Common myeloid progenitor, CD34-positive (primary cell): Measurements from ENCODE around the gene CBFA2T3.

Experiments
- CTCF ChIA-PET: fragments of 350-600 bp; sonication (Branson Sonifier 250); formaldehyde crosslinking; loops from one replicate; lab custom pipeline; 2021; ENCODE audit warnings: antibody characterized with exemption; lab: Charles Lee
- POLR2A ChIA-PET: fragments of 350-600 bp; sonication (Branson Sonifier 250); formaldehyde crosslinking; loops from one replicate; lab custom pipeline; 2021; ENCODE audit warnings: antibody characterized with exemption; lab: Charles Lee
- DNase-seq, 3 donors: peaks; one replicate each; pipeline versions ENCODE4 v3.0.0 to v3.0.0-alpha.2; 2013
- H3K27ac ChIP-seq, 2 experiments: 1 replicate in 1 of 2; 2 replicates in 1 of 2; pipeline ENCODE4 v1.7.0; 2013; ENCODE audit warnings: inconsistent platforms in 2 of 2, low read length in 2 of 2, mild to moderate bottlenecking in 2 of 2, low read depth in 1 of 2, moderate library complexity in 1 of 2; ENCODE audit not compliant: severe bottlenecking in 2 of 2, insufficient read depth in 1 of 2, poor library complexity in 1 of 2
- H3K27me3 ChIP-seq, 5 experiments: replicated peaks in 2 of 5; 1 replicate in 3 of 5; 2 replicates in 2 of 5; pipeline versions ENCODE4 v1.6.1 to v1.7.0; 2013; ENCODE audit warnings: low read length in 4 of 5, mild to moderate bottlenecking in 2 of 5, moderate library complexity in 2 of 5, inconsistent platforms in 1 of 5; ENCODE audit not compliant: insufficient read depth in 5 of 5, control insufficient read depth in 4 of 5
- H3K36me3 ChIP-seq, 4 experiments: 1 replicate in 2 of 4; 2 replicates in 2 of 4; pipeline versions ENCODE4 v1.6.1 to v1.7.0; 2013; ENCODE audit warnings: low read length in 3 of 4, control low read depth in 1 of 4, mild to moderate bottlenecking in 1 of 4; ENCODE audit not compliant: control insufficient read depth in 4 of 4, insufficient read depth in 4 of 4
- H3K4me1 ChIP-seq, 4 experiments: 1 replicate in 3 of 4; 2 replicates in 1 of 4; pipeline versions ENCODE4 v1.6.1 to v1.7.1; 2013; ENCODE audit warnings: low read length in 3 of 4, mild to moderate bottlenecking in 3 of 4, control low read depth in 1 of 4, inconsistent platforms in 1 of 4, moderate library complexity in 1 of 4; ENCODE audit not compliant: control insufficient read depth in 4 of 4, insufficient read depth in 4 of 4; ENCODE audit errors: control extremely low read depth in 1 of 4
- H3K4me3 ChIP-seq, 7 experiments: 1 replicate in 4 of 7; 2 replicates in 3 of 7; pipeline versions ENCODE4 v1.5.1 to v1.7.0; 2013; ENCODE audit warnings: mild to moderate bottlenecking in 7 of 7, low read length in 6 of 7, moderate library complexity in 6 of 7, inconsistent platforms in 2 of 7, low read depth in 2 of 7, control low read depth in 1 of 7; ENCODE audit not compliant: insufficient read depth in 4 of 7, control insufficient read depth in 1 of 7; ENCODE audit errors: extremely low read depth in 1 of 7
- H3K9me3 ChIP-seq, 5 experiments: 1 replicate in 4 of 5; 2 replicates in 1 of 5; pipeline versions ENCODE4 v1.6.1 to v1.7.1; 2013; ENCODE audit warnings: low read length in 4 of 5, mild to moderate bottlenecking in 2 of 5, inconsistent platforms in 1 of 5, low read depth in 1 of 5, moderate library complexity in 1 of 5; ENCODE audit not compliant: control insufficient read depth in 4 of 5, insufficient read depth in 2 of 5; ENCODE audit errors: control extremely low read depth in 1 of 5
- WGBS: methylation state at CpG from one replicate; pipeline ENCODE4 v1.1.5; 2013; ENCODE audit not compliant: insufficient coverage; 5-methylcytosine and 5-hydroxymethylcytosine counted together

Gene CBFA2T3

GRCh38 chr16:88901718-88902337, 75.2 kb downstream of the CBFA2T3 start:
- ChIA-PET CTCF (interaction anchor here (0.9 to 1.0 kb wide), 2 partner anchors 164 to 265 kb away, joined by 3 read pairs; no protein-coding TSS in a partner anchor), POLR2A (no interaction called here)
- peaks cover 0 to 12% (median 11%) of the 10 kb centered on the region in 4 experiments for H3K4me1 ChIP-seq
- H3K9me3 ChIP-seq, result no peaks in the 10 kb centered on the region
- 97% methylated on average over 25 of the region's 26 CpGs for WGBS
- H3K36me3 ChIP-seq, result peaks cover 0 to 83% (median 56%) of the 10 kb centered on the region in 4 experiments
- no peak for DNase-seq
- no peak overlapping the region for H3K27ac ChIP-seq
- no peak overlapping the region for H3K4me3 ChIP-seq
- H3K27me3 ChIP-seq, result no peaks in the 10 kb centered on the region

GRCh38 chr16:88900662-88901052, 76.3 kb downstream of the CBFA2T3 start:
- POLR2A ChIA-PET, result no interaction called here
- CTCF ChIA-PET, result interaction anchor here (0.9 to 1.0 kb wide), 2 partner anchors 163 to 266 kb away, joined by 3 read pairs; no protein-coding TSS in a partner anchor
- WGBS, result 100% methylated on average over 12 of the region's 12 CpGs
- Histone ChIP-seq H3K36me3 (peaks cover 0 to 91% (median 66%) of the 10 kb centered on the region in 4 experiments), H3K27me3 (no peaks in the 10 kb centered on the region), H3K27ac (no peak overlapping the region), H3K9me3 (no peaks in the 10 kb centered on the region), H3K4me1 (peaks cover 0 to 2% (median under 1%) of the 10 kb centered on the region in 4 experiments), H3K4me3 (no peak overlapping the region)
- no peak for DNase-seq

GRCh38 chr16:88899901-88900661, 76.9 kb downstream of the CBFA2T3 start:
- Histone ChIP-seq H3K36me3 (peaks cover 3 to 97% (median 69%) of the 10 kb centered on the region in 4 experiments), H3K4me1 (peaks cover 0 to 2% (median 0%) of the 10 kb centered on the region in 4 experiments), H3K27me3 (no peaks in the 10 kb centered on the region), H3K4me3 (no peak overlapping the region), H3K9me3 (no peaks in the 10 kb centered on the region), H3K27ac (no peak overlapping the region)
- POLR2A ChIA-PET, result no interaction called here
- WGBS, result 97% methylated on average over 39 of the region's 41 CpGs
- no peak for DNase-seq
- CTCF ChIA-PET, result no interaction called here

- Histone ChIP-seq H3K9me3 (no peaks in the 10 kb centered on the region), H3K27me3 (no peaks in the 10 kb centered on the region), H3K36me3 (peaks cover 3 to 97% (median 67%) of the 10 kb centered on the region in 4 experiments), H3K4me1 (peaks cover 0 to 2% (median 0%) of the 10 kb centered on the region in 4 experiments), H3K4me3 (no peak overlapping the region), H3K27ac (no peak overlapping the region)
- WGBS, result 97% methylated on average over 33 of the region's 34 CpGs
- POLR2A ChIA-PET, result no interaction called here
- CTCF ChIA-PET, result interaction anchor here (1.0 kb wide), 1 partner anchor 9 kb away, joined by 3 read pairs; no protein-coding TSS in a partner anchor
- no peak for DNase-seq
Observed at GRCh38 chr16:88897696-88898425, 79.1 kb downstream of the CBFA2T3 start.

- Histone ChIP-seq H3K27ac (no peak overlapping the region), H3K36me3 (peaks cover 8 to 97% (median 73%) of the 10 kb centered on the region in 4 experiments), H3K4me3 (no peak overlapping the region), H3K9me3 (no peaks in the 10 kb centered on the region), H3K4me1 (peaks cover 0 to 2% (median 0%) of the 10 kb centered on the region in 4 experiments), H3K27me3 (no peaks in the 10 kb centered on the region)
- no peak for DNase-seq
- ChIA-PET CTCF (no interaction called here), POLR2A (no interaction called here)
- 96% methylated on average over 56 of the region's 57 CpGs for WGBS
Observed at GRCh38 chr16:88896238-88897070, 80.6 kb downstream of the CBFA2T3 start.

- peaks cover 0 to 9% (median 3%) of the 10 kb centered on the region in 5 experiments for H3K9me3 ChIP-seq
- H3K27ac ChIP-seq, result no peak overlapping the region
- ChIA-PET CTCF (no interaction called here), POLR2A (no interaction called here)
- no peak for DNase-seq
- WGBS, result 96% methylated on average over 21 of the region's 22 CpGs
- H3K4me1 ChIP-seq, result peaks cover 0 to 2% (median 0%) of the 10 kb centered on the region in 4 experiments
- H3K36me3 ChIP-seq, result peaks cover 12 to 97% (median 74%) of the 10 kb centered on the region in 4 experiments
- H3K4me3 ChIP-seq, result no peak overlapping the region
- H3K27me3 ChIP-seq, result no peaks in the 10 kb centered on the region
Observed at GRCh38 chr16:88895335-88895734, 81.7 kb downstream of the CBFA2T3 start.
